ENCODE results near the gene MAGI1. TPM values are rescaled to one million over a fixed set of nuclear protein-coding genes. Genes with fewer than 3 reads are reported as not detected.

MAGI1 gene
- polyA plus RNA-seq, 3 donors = not detected

GRCh38 chr3:65632414-65632813 lies 406.3 kb downstream of the MAGI1 start:
- H3K9ac ChIP-seq (ENCODE audit: insufficient read depth, low read length, poor library complexity, severe bottlenecking) = no peak overlapping the region
- no peak for TF ChIP-seq CTCF (IDR thresholded peaks at IDR 0.05)
- peaks cover 0 to 2% (median 0%) of the 10 kb centered on the region in 3 donors for H3K27me3 Mint-ChIP-seq (ENCODE audit: low read depth in 3 of 3)
- no peak overlapping the region for H3K4me2 ChIP-seq (replicated peaks; ENCODE audit: extremely low read depth, low read length, poor library complexity, severe bottlenecking)
- H3K4me3 Mint-ChIP-seq = no peak overlapping the region
- H3K36me3 Mint-ChIP-seq = no peaks in the 10 kb centered on the region
- no peaks in the 10 kb centered on the region for H3K9me3 ChIP-seq (replicated peaks in 1 of 2; ENCODE audit: control insufficient read depth in 1 of 2, insufficient read depth in 1 of 2, low read length in 2 of 2)
- H3K4me1 Mint-ChIP-seq = no peaks in the 10 kb centered on the region
- H3K27ac Mint-ChIP-seq = no peak overlapping the region
- no peaks in the 10 kb centered on the region for H3K4me1 ChIP-seq (ENCODE audit: control insufficient read depth in 1 of 2, insufficient read depth in 2 of 2, low read length in 2 of 2)
- no peak overlapping the region for H2AFZ ChIP-seq (ENCODE audit: insufficient read depth, low read depth, low read length, poor library complexity, severe bottlenecking)
- H4K20me1 ChIP-seq (ENCODE audit: insufficient read depth, low read length) = no peaks in the 10 kb centered on the region
- H3K27me3 ChIP-seq (ENCODE audit: control insufficient read depth in 2 of 2, insufficient read depth in 2 of 2, low read length in 2 of 2) = no peaks in the 10 kb centered on the region
- intact Hi-C loops (cut with micrococcal nuclease) = no loop called here
- peaks cover 0 to 5% (median 2%) of the 10 kb centered on the region in 7 donors for H3K9me3 Mint-ChIP-seq
- no peak overlapping the region for H3K27ac ChIP-seq (ENCODE audit: low read depth in 1 of 2, low read length in 2 of 2)
- no peaks in the 10 kb centered on the region for H3K79me2 ChIP-seq (ENCODE audit: insufficient read depth, low read length)
- no peak overlapping the region for H3K4me3 ChIP-seq (replicated peaks in 1 of 3; ENCODE audit: low read depth in 2 of 3, low read length in 3 of 3)
- no peak for DNase-seq
- H3K36me3 ChIP-seq (replicated peaks in 1 of 2; ENCODE audit: control insufficient read depth in 1 of 2, insufficient read depth in 2 of 2, low read length in 2 of 2) = no peaks in the 10 kb centered on the region

DNA sequence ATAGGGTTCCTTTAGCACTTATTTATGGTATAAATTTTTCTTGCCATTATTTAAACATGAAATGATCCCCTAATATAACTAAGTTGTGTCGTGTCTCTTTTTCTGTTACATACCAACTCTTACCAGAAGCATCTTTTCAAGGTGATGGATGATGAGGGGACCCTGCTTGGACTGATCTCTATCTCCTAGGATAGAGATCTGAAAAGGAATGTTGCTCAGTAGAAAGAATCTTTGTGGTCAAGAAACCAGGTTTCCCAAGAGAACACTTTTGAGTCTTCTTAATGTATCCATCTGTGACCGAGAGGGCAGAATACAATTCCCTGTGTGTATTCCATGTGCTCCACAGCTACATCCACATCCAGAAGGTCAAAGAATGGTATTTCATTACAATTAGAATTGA lies 409.7 kb downstream of the MAGI1 start:
- no peaks in the 10 kb centered on the region for H3K36me3 ChIP-seq (replicated peaks in 1 of 2; ENCODE audit: control insufficient read depth in 1 of 2, insufficient read depth in 2 of 2, low read length in 2 of 2)
- H2AFZ ChIP-seq (ENCODE audit: insufficient read depth, low read depth, low read length, poor library complexity, severe bottlenecking) = no peak overlapping the region
- Mint-ChIP-seq H3K9me3 (peaks cover 0 to 7% (median 2%) of the 10 kb centered on the region in 7 donors), H3K4me3 (no peak overlapping the region), H3K27me3 (ENCODE audit: low read depth in 3 of 3) (peaks cover 0 to 2% (median 0%) of the 10 kb centered on the region in 3 donors), H3K36me3 (no peaks in the 10 kb centered on the region), H3K27ac (no peak overlapping the region), H3K4me1 (no peaks in the 10 kb centered on the region)
- WGBS (ENCODE audit: insufficient coverage) = no CpG with 5 or more reads among the region's 2 CpGs
- no peak for TF ChIP-seq CTCF (IDR thresholded peaks at IDR 0.05)
- no peak overlapping the region for H3K4me2 ChIP-seq (replicated peaks; ENCODE audit: extremely low read depth, low read length, poor library complexity, severe bottlenecking)
- H3K9ac ChIP-seq (ENCODE audit: insufficient read depth, low read length, poor library complexity, severe bottlenecking) = no peak overlapping the region
- DNase-seq = no peak
- no peaks in the 10 kb centered on the region for H3K79me2 ChIP-seq (ENCODE audit: insufficient read depth, low read length)
- H3K9me3 ChIP-seq (replicated peaks in 1 of 2; ENCODE audit: control insufficient read depth in 1 of 2, insufficient read depth in 1 of 2, low read length in 2 of 2) = no peaks in the 10 kb centered on the region
- H3K27me3 ChIP-seq (ENCODE audit: control insufficient read depth in 2 of 2, insufficient read depth in 2 of 2, low read length in 2 of 2) = no peaks in the 10 kb centered on the region
- H4K20me1 ChIP-seq (ENCODE audit: insufficient read depth, low read length) = no peaks in the 10 kb centered on the region
- H3K4me3 ChIP-seq (replicated peaks in 1 of 3; ENCODE audit: low read depth in 2 of 3, low read length in 3 of 3) = no peak overlapping the region
- H3K4me1 ChIP-seq (ENCODE audit: control insufficient read depth in 1 of 2, insufficient read depth in 2 of 2, low read length in 2 of 2) = no peaks in the 10 kb centered on the region
- intact Hi-C loops (cut with micrococcal nuclease) = no loop called here
- no peak overlapping the region for H3K27ac ChIP-seq (ENCODE audit: low read depth in 1 of 2, low read length in 2 of 2)

Measured in CD14-positive monocyte (primary cell).